HG03066 (cell line): Measurements from ENCODE around the gene FOXA3.
A peak's percentile ranks its signal among the peaks of the same experiment; 100 is the strongest.

Experiments
- ATAC-seq: cut with Tn5 transposase; IDR thresholded peaks from one replicate; pipeline ENCODE4 v1.9.1; 2021; ENCODE audit warnings: low read depth; ENCODE audit not compliant: unreplicated experiment

The FOXA3 gene

GRCh38 chr19:45863840-45864628 lies at the start of gene FOXA3:
TSS of gene FOXA3 (plus strand) at chr19:45864326. CDS start at chr19:45864457, 131 bp downstream.
- ATAC-seq = no peak

DNA sequence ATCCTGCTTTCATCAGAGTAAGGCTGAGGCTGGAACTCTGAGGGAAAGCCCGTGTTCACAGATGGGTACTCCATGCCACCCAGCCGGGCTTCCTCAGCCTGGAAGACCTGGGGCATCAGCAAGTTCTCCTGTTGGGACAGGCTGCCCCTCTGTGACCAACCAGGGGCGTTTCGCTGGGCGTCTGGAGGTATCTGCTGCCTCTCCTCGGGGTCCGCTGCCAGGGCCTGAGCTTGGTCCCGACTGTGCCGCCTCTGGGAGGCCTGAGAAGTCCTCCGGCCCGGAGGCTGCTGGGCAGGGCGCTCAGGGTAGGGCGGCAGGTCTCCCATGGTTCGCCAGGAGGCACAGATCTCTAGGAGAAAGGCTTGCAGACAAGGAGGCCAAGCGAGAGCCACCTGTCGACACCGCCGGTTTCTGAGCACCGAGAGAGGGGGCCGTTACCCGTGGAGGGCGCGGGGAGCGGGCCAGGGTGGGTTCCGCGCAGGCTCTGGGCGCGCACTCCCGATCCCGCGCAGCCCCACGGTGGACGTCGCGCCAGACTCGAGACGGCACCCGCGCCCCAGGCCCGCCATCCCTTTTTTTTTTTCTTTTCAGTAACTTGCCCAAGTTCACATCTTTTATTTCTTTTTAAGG lies 49.2 kb upstream of the FOXA3 start, which contains the start of gene RSPH6A:
Gene RSPH6A (minus strand): TSS at position 458 of the 630 bp plus-strand sequence. CDS start 132 bp downstream, at position 326.
- ATAC-seq = no peak

GRCh38 chr19:45815481-45816216 lies 48.5 kb upstream of the FOXA3 start:
- no peak for ATAC-seq

DNA sequence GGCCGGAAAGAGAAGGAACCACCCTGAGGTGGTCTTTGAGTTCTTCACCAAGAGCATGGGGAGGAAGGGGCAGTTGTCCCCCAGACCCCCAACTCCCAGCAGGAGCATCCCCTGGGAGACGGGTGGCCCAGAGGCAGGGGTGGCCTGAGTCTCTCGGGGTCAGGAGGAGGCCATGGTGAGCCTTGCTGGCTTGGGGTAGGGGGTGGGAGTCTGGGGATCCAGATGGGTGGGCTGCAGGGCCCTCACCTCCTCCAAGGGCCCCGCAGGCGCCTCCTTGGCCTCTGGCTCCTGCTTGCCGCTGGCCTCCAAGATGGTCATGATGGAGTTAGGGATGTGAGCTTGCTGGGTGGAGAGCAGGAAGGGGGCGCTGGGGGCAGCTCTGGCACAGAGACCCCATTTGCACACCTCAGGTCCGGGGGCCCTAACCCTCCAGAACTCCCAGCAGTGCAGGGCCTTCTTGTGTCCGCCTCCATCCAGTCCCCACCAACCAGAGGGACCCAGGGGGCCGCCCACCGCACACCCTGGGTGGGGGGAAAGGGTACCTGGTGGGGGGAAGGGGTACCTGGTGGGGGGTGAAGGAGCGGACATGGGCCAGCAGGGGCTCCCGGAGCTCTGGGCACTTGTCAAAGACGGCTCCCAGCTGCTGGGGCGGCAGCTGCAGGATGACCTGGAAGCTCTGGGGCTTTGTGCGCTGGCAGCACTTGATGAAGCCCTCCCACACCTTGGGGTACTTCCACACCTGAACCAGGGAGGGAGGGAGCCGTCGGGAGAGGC lies 47.7 kb upstream of the FOXA3 start:
- no peak for ATAC-seq

DNA sequence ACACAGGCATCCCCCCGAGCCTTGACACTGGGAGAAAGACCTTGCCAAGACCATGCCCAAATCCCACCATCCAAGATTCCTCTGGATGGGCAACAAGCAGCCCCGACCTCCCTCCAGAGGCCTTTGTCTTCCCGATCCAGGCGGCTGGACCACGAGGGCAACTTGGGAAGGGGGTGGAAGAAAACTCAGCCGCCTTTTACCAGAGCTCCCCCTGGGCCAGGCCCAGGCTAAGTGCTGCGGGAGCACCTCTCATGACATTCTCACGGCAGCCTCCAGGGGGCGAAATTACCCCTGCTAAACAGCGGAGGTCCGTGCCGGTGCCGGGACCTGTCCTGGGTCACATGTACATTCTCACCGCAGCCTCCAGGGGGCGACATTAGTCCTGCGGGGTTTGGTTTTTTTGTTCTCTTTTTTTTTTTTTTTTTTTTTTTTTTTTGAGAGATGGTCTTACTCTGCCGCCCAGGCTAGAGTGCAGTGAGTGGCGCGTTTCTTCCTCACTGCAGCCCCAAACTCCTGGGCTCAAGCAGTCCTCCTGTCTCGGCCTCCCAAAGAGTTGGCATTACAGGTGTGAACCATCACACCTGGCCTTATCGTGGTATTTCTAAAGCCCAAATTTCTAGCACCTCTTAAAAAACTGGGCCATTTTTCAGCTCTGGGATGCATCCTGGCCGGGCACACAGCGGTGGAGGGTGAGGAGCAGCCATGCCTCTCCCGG lies 47.0 kb upstream of the FOXA3 start:
- peak; percentile 85 for ATAC-seq

DNA sequence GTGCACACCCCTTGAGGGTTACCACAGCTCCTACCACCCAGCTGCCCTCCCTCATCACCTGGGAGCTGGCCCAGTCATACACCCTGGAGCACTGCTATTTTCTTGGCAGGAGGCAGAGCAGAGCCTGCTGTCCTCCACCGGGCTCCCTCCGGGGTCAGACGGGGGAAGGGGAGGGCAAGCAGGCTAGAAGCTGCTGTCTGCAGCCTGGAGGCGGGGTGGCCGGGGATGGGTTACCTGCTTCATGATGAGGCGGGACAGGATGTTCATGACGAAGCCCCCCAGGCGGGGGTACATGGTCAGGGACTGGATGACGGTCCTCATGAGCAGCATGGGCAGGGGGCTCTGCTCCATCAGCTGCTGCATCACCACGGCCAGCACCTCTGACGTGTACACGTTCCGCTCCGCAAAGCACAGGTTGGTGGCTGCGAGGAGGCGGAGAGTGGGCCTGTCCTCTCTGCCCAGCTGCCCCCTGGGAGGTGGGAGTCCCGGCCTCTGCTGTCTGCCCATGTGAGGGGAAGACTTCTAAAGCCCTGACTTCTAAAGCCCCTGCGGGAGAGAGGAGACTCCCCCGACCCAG lies 46.3 kb upstream of the FOXA3 start:
- ATAC-seq = no peak

DNA sequence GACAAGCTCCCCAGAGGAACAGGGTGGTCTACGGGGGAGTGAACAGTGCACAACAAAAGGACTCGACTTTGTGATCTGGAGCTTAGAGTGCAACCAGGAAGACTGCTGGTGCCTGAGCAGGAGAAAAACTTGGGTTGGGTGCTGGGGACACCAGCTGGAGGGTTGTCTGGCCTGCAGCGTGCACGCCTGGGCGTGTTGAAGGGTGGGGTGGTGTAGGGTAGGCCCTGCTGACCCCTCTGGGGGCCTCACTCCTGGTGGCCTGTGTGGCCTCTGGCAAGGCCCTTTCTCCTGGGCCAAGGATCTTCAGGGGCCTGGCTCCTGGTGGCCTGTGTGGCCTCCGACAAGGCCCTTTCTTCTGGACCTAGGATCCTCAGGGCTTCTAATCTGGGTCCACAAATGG lies 44.4 kb upstream of the FOXA3 start:
- ATAC-seq = no peak

DNA sequence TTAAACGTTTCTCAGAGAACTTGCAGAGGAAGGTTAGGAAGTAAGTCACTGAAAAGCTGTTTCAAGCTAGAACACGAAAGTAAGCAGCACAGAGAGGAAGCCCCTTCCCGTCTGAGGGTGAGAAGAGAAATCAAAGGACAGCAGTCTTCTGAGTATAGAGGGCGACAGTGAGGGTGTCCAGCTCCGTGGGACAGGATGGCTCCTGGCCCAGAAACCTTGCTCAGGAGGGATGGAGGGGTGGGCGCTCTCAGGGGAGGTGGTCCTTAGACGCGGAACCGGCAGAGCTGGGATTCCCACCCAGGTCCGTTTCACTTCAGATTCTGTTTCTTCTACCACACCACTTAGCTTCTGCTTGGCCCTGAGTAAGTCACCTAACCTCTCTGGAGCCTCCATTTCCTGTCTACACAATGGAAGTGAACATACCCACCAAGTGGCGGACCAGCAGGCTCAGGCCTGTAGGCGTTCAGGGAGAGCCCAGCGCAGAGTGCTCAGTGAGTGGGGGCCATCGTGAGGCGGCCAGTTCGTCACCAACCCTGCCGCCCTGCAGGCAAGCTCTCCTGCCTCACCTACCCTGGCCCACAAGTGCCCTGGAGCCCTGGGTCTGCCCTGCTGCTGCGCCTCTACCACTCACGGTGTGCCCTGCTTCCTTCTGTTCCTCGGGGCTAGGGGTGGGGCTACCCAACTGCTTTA lies 43.6 kb upstream of the FOXA3 start:
- ATAC-seq = no peak

DNA sequence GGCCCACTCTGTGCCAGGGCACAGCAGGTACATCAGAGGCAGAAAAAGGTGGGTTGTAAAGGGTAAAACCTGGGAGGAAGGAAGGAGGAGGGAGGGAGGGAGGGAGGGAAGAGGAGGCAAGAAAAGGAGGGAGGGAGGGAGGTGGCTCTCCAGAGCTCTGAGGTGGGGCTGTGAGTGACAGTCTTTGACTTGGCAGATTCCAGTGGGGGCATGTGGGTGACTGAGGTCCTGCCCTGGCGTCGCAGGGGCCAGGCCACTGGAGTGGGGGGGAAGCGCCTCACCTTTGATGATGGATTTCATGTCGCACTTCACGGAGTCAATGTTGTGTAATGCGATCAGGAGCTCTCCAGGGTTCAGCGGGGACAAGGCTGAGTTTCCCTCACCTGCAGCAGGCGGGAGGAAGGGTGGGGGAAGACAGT lies 43.0 kb upstream of the FOXA3 start:
- no peak for ATAC-seq

GRCh38 chr19:45821570-45821969 lies 42.6 kb upstream of the FOXA3 start:
- no peak for ATAC-seq

- no peak for ATAC-seq
These were observed 41.4 kb upstream of the FOXA3 start for GRCh38 chr19:45822716-45823115.

GRCh38 chr19:45823182-45823581 lies 40.9 kb upstream of the FOXA3 start:
- ATAC-seq = no peak

GRCh38 chr19:45824041-45824471 lies 40.1 kb upstream of the FOXA3 start:
- ATAC-seq = no peak

DNA sequence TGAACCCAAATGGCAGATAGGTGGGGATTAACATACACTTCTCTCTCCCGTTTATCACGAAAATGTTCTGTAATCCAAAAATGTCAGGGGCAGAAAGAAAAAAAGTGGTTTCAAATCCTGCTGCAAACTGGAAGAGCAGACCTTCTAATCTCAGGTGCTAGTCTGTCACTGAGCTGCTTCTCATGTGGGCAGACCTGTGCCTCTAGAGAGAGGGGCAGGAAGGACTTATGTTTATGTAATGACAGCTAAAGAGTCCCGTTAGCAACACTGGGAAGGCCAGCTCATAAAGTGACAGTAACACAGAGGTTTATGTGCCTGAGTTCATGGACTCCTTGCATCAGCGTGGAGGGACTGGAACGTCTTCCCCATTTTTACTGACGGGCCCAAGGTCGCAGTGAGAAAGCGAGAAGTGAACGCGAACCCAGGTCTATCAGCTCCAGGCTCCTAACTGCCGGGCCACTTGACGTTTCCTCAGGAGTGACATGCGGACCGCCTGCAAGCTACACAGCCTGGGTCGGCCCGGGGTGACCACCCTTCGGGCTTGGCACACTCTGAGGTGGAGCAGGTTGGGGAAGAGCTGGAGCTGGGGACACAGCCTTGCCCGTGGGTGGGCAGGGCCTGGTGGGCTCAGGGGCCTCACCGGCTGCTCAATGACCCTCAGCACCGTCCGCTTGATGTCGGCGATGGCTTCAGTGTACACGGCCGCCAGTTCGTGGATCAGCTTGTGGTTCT lies 39.4 kb upstream of the FOXA3 start:
- no peak for ATAC-seq

DNA sequence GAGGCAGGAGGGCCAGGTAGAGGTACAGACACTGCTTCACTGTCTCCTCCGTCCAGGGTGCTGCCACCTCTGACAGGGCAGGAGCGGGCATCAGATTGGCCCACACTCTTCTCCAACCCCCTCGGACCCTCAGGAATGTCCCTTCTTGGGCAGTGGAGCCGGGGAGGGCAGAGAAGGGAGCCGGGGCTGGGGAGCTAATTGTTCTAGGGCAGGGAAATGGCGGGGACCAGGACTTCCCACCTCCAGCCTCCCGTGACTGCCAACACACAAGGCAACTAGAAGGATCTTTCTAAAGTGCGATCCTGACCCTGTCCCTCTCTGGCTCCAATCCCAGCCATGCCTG lies 38.9 kb upstream of the FOXA3 start:
- no peak for ATAC-seq

GRCh38 chr19:45825917-45826893 lies 37.9 kb upstream of the FOXA3 start:
- ATAC-seq = no peak

GRCh38 chr19:45826934-45827333 lies 37.2 kb upstream of the FOXA3 start:
- no peak for ATAC-seq
